NCI-H1436 (cell line): Measurements from ENCODE around the gene DBNDD1.
A peak's percentile ranks its signal among the peaks of the same experiment; 100 is the strongest.
"Not testable (repeated sequence)": the region's sequence is repeated elsewhere in the genome, so short reads cannot be mapped to it uniquely, and the experiment has no call there.

Experiments used
- DNase-seq: peaks from one replicate; lab custom pipeline; 2025; lab: John Stamatoyannopoulos, UW

DBNDD1 gene

DNA sequence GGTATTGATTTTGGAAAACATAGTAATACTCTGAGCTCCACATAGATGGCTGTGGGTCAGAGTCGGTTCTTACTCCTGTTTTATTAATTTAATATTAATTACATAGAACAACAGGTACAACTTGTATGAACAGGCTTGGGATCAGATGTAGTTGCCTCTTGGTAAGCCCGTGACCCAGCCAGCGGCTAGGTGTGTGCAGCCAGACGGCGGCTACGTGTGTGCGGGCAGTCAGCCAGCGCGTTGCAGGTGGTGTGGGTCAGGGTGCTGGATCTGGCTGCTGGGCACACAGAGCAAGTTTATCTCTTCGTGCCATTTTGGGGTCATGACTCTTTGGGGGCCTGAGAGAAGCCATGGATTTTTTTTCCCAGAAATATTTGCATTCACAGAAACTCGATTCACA, 30.3 kb downstream of the DBNDD1 start:
- no peak for DNase-seq

DNA sequence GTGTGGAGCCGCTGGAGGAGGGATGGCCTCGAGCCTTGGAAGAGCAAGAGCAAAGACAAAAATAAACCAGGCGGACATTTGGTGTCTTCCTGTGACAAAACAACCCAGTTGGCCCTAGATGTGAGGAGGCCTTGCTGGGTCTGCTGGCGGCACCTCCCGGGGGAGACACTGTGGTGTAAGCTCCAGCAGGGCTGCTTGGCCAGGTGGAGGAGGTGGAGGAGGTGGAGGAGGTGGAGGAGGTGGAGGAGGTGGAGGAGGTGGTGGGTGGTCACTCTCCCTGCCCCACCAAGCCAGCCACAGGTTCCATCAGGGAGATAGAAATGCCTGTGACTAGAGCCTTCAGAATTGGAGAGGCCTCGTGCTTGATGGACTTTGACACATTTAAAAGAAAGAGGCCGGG, 32.1 kb downstream of the DBNDD1 start:
- no peak for DNase-seq

DNA sequence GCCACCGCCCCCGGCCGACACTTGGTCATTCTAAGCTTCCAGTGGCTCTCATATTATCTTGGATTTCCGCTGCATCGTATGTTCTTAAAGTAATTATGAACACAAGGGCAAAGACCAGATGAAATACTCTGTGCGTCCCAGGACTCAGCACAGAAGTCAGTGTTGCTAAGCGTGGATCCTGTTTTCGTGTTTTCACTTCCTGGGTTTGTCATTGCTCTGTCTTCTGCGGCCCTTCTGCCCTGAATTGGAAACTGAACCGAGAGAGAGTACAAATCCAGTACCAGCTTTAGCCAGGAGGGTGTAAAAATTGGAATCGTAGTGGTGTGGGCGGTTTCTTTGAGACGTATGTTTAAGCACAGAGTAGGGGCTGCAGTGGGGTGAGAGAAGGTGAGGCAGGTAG, 32.7 kb downstream of the DBNDD1 start:
- DNase-seq: no peak

DNA sequence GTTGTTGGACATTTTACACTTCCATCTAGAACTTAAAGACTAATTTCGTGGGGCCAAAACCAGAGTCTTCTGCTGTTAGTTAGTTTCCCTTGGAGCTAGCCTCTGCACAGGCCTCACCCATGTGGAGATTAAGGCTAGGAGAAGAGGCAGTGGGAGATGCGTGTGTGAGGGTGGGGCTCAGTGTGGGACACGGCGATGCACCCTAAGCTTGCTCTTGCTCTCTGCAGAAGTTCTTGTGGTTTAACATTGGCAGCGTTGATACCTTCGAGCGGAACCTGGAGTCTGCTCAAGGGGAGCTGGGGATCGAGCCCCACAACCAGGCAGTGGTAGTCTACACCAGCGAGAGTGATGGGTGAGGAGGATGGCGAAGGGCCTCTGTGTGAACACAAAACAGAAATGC, 34.0 kb downstream of the DBNDD1 start:
- DNase-seq: no peak

DNA sequence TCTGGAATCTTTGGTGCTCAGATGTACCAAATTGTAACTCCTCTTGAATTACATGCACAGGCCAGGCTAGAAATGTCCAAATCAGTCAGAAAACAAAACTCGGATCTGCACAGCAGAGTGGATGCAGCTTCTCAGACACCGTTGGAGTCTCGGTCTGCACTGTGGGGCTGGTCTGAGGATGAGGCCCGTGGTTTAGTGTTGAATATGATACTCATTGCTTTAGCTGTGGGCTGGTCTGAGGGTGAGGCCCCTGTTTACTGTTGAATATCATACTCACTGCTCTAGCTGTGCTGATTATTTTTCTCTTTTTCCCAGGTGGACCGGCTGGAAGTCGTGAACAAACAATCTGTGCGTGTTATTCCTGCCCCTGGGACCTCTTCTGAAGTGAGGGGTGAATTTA, 35.0 kb downstream of the DBNDD1 start:
- DNase-seq: no peak

DNA sequence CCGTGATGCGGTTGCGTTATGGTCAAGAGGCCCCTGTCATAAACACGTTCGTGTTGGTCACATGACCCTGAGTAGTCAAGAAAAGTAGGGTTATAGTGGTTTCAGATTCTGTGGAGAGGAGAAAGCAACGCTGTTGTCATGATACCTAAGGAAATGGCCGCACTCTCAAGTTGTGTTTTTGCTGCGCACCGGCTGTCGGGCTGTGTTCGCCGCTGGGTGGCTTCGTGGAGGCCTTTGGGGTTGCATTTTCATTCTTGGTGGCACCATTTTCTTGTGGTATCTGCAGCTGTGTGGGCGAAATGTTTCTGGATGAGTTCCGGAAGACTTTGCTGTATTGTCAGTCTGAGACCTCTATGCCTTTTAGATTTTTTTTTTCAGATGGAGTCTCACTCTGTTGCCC, 35.7 kb downstream of the DBNDD1 start:
- DNase-seq: no peak

DNA sequence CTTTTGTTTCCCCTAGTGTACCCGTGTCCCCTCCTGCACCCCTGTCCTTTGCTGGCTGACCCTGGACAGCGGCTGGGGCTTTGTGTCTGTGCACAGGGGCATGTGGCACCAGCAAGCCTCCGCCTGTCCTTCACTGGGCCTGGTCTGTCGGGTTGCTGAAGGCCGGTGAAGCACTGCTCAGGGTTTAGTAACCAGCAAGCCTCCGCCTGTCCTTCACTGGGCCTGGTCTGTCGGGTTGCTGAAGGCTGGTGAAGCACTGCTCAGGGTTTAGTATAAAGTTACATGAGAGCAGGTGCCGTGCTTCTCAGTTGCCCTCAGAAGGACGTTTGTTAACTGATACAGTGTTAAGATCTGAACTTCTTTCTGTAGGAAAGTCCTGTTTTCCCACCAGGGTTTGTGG, 36.9 kb downstream of the DBNDD1 start:
- DNase-seq: no peak

DNA sequence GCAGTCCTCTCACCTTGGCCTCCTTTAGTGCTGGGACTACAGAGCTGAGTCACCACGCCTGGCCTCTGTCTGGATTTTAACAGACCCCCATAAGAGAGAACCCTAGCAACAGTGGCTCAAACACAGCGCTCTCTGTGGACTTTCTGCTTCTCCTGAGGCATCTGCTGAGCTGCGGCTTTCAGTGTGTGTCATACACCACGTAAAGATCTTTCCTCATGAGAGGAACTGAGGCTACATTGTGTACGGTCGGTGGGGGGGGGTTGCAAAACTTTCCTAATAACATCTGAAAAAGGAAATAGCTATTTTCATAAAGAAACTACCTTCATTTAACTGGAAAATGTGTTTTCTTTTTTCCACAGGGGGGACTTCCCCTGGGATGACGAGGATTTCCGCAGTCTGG, 37.8 kb downstream of the DBNDD1 start:
- no peak for DNase-seq

DNA sequence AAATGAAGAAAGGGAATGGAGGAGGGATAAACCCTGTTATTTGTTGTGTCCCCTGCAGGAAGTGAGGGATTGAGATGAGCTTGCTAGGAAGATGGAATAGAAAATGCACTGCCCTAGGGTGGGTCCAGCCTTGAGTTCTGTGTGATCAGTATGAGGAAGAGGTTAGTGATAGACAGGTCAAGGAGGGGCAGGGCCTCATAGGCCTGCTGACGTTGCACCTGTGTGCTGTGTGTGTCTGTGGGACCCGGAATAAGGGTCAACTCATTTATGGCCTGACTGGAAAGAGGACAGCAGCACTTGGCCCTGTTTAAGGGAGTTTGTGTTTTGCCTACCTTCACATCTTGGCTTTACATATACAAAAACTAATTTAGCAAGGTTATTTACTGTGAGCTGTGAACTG, 44.4 kb downstream of the DBNDD1 start:
- no peak for DNase-seq

DNA sequence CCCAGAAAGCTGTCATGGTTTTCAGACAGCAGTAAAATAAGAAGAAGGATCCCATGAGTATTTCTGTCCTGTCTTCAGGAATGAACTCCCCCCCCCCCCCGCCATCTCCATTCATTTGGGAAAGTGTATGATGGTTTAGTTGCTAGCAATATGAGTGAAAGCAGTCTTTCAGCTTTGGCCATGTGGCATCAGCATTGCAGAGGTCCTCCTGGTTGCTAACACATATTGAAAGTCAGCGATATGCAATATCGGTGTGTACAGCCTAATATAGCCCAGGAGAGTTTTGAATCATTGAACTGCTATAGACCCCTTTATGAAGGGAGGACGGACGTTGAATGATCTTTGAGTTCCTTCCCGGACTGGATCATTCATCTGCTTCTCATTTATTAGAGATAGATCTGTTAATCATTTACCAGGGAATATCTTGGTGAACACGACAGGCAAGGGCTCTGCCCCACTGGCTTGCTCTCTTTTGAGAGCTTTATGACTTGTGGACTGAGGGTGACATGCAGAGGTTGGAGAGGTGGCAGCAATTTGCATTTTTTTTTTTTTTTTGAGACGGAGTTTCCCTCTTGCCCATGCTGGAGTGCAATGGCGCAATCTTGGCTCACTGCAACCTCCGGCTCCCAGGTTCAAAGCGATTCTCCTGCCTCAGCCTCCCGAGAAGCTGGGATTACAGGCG, 45.5 kb downstream of the DBNDD1 start:
- no peak for DNase-seq

DNA sequence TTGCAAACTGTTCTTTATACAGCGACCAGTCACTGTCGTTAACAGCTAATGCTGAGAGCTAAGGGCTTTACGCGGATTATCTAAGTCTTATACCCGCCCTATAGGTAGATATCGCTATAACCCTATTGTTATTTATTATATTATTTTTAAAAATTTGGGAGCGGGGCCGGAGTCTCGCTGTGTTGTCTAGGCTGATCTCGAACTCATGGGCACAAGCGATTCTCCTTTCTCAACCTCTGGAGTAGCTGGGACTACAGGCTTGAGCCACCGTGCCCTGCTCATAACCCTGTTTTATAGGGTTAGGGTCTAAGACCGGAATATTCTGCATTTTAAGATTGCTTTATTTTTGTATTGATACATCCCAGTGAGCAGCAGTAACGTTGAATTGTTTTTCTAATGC, 46.0 kb downstream of the DBNDD1 start:
- no peak for DNase-seq

DNA sequence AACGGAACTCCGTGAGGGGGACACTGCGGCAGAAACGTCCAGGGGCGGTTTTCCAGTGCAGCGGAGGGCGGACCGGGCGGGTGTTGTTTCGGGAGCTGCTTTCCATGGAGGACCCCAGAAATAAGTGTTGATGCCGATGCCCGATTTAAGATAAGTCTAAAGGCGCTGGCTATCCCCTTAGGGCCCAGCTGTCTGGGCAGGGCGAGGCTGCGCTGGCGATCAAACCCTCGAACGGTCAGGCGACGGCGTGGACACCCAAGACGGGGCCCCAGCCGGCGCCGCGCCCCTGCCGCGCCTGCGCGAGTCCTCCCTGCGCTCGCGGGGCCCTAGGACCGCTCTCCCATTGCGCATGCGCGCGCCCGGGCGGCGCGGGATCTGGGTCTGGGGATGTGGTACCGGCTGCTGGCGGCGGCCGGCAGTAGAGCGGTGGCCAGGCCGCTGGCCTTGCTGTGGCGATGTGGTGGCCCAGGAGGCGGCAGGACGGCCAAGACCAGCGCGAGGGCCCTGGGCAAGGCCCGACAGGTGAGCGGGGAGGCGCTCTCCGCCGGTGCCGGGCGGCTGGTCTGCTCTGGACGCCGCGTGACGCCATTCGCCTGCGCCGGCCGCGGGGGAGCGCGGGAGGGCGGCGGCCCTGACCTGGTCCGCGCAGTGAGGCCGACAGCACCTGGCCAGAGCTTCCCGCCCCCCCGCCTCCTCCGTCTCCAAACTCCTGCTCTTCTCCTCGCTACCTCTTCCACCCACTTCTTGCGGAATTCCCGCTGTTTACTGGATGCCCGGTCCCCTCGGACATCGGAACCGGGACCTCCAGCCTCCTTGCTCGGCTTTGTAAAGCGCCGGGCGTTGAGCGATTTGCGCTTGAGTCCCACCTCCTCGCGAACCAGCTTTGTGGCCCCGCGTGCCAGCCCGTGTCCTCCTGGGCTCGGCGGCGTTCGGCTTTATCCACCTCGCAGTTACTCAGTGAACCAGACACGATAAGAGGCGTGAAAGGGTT, 46.7 kb downstream of the DBNDD1 start:
- DNase-seq: peak; percentile 89

DNA sequence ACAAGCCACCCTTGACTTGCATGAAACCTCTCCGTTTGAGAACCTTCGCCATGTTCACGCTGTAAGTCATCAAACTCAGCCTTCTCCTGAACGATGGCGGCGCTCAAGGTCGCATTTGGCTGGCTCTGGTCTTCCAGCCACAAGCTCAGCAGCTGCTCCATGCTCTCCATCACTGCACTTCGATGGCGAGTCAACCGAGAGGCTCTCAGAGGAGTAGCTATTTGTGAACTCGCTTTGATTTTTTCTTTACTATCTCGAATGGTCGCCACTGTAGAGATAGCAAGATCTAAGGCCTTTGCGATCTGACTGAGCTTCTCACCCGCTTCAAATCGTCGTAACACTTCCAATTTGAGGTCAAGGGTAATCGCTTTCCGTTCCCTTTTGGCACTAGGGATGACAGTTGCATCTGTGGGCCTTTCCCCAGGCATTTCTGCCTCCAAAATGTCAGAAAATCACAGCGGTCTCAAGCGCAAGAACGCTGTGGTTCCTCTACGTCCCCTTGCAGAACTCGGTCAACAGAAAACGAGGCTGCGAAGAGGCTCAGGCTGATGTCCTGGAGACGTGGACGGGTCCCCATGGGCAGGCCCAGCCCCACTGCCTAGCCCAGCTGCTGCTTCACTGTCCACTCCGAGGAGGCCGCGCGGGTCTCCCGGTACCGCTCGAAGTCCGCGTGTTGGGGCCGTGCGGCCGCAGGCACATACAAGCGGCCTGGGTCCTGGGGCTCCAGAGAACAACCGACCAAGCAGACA, 47.6 kb downstream of the DBNDD1 start:
- DNase-seq: no peak

DNA sequence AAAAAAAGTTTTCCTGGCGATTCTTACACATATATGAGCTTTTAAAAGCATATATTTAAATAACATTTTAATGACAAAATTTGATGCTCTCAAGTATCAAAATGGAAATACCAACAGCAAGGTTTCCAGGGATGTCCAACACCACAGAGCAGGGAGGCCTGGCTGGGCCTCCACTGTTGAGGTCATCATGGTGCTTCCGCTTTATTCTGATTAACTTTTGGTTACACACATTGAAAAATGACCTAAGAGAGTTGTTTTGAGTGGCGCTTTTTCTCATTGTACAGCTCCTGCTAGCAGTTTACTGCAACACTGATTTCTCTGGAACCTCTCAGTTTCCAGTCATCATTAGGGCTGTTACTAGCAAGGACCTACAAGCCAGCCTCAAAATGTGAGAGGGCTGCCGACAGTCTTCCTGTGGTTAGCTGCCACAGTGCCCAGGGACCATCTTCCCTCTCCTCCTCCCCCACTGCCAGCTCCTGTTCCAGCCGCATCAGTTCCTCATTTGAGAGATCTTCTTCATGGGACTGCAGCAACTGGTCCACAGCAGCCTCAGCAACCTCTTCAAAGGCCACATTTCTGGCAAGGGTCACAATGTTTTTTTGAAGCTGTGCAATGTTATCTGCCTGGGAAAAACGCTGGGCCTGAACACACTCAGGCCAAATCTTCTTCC, 49.4 kb downstream of the DBNDD1 start:
- no peak for DNase-seq

DNA sequence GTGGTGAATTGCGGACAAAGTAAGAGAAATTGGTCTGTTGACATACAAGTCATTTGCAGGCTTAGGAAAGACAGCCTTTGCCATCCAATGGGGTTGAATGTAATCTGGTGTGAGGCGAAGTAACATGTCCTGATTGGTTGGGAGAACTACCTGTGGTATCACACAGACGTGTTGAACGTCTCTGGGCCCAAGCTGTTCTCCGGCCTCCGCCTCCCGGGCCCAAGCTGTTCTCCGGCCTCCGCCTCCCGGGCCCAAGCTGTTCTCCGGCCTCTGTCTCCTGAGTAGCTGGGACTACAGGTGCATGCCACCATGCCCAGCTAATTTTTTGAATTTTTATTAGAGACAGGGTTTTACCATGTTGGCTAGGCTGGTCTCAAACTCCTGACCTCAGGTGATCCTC, 51.2 kb downstream of the DBNDD1 start:
- not testable (repeated sequence) for DNase-seq

DNA sequence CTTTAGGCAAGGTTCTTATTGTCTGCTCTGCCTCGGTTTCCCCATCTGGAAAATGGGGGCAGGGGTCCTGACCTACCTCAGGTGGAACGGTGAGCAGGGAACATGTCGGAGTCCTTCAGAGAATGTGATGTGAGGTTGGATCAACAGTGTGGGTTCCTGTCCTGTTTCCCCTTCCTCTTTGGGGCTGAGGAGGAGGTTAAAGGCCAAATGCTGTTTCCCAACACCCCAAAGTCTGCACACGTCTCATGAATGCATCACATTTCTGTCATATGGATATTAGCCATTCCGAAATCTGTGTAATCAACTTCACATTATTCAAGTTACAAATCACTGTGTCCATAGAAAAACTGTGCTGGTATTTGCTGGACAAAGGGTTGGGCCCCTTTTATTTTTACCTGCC, 51.8 kb downstream of the DBNDD1 start:
- not testable (repeated sequence) for DNase-seq

DNA sequence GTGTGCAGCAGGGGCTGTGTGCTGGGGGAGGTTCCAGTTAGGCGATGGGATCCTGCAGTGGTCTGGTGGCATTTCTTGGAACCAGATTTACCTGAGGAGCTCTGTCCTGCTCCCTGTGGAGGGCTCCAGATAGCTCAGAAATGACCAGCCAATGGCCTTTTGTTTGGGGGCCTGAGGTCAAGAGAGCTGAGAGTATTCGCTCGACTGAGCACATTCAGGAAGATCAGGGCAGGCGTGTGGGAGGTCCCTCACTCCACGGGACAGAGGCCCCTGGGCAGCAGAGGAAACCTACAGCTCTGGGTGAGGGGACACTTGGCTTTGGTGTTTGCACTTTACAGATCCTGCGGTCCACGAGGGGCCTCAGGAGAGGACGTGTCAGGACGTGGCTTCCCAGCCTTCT, 52.5 kb downstream of the DBNDD1 start:
- no peak for DNase-seq

DNA sequence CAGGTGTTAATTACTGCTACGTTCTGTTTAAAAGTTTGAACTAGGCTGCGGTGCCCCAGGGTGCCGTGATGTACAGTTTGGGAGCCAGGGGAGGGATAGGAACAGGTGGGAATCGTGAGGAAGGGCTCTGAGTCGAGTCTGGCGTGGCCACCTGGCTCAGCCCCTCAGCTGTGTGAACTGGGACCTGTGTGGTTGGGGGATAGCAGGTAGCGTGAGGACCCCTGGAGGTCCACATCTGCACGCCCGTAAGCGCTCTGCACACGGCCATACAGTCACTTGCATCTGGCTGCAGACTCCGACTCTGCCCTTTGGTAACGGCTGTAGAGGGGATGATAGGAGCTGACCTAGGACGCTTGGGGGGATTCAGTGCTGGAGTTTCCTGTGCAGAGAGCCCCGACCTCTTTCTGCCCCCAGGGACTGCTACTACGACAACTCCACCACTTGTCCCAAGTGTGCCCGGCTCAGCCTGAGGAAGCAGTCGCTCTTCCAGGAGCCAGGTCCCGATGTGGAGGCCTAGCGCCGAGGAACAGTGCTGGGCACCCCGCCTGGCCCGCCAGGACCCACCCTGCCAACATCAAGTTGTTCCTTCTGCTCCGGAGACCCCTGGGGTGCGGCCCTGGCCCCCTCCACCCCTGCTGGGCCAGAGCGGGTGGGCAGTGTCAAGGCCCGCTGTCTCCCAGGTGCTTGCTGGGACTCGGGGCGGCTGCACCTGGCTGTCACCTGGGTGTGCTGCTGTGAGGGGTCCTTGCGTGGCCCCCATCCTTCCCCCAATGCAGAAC, 53.6 kb downstream of the DBNDD1 start:
- DNase-seq: no peak

DNA sequence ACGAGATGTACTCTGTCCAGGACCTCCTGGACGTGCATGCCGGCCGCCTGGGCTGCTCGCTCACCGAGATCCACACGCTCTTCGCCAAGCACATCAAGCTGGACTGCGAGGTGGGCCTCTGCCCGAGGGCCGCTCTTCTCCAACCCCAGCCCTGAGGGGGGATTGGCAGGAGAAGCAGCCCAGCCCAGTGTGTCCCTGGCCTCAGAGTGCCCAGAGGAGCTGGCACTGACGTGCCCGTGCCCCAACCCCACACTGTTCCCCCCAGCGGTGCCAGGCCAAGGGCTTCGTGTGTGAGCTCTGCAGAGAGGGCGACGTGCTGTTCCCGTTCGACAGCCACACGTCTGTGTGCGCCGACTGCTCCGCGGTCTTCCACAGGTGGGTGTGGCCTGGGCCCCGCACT, 55.1 kb downstream of the DBNDD1 start:
- DNase-seq: no peak

DNA sequence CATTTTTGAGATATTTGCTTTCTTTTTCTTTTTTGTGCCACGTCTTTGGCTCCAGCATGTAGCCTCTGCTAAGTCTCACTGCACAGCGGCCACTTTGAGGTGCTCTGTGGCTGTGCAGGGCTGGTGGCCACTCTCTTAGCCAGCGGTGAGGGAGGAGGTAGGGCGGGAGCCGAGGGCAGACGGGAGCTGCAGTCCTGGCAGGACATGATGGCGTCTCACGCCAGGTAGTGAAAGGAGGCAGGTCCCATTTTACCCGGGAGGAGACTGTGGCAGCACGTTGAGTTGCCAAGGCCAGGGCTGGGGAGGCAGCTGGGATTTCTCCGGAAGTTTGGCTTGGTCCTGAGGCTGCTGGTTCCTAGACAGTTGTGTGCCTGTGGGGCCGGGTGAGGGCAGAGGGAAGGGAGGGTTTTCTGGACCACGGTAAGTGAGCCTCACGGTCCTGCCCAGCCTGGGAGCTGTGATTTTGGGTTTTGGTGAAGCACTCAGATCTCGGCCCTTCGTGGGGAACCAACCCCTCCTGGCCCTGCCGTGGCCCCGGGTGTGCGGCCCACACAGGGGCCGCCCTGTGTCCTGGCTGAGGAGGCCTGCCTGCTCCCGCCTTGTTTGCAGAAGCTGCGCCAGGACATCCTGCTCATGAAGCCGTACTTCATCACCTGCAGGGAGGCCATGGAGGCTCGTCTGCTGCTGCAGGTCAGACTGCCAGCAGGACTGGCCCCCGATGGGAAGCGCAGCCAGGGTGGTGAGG, 56.3 kb downstream of the DBNDD1 start:
- no peak for DNase-seq

DNA sequence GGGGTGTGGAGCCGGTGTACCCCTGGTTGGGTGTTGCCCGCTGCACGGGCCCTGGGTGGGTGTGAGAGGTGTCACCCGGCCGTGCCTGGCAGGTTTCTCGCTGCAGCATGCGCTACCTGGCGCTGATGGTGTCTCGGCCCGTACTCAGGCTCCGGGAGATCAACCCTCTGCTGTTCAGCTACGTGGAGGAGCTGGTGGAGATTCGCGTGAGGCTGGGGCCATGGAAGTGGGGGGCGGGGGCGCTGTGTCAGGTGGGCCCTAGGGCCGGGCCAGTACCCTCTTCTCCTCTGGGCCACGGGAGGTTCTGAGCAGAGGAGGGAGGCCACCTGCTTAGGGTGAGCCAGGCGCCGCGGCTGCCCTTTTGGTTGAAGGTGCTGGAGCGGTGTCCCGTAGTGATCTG, 57.3 kb downstream of the DBNDD1 start:
- DNase-seq: no peak
